Neural cell (in vitro differentiated cells): ENCODE measurements around the gene PLEKHA1. TPM values are rescaled to one million over a fixed set of nuclear protein-coding genes. Genes with fewer than 3 reads are reported as not detected.

Source experiments
- H2AFZ ChIP-seq: fragments of 200-600, 300-800 bp; sonication (generic), shearing (Covaris generic); 2 replicates; pipeline ENCODE4 v1.6.0; 2014; ENCODE audit warnings: low read depth, mild to moderate bottlenecking, antibody characterized with exemption, low read length, moderate library complexity
- H3F3A ChIP-seq: fragments of 200-600 bp; shearing (Covaris generic); 2 replicates; pipeline ENCODE4 v1.6.1; 2016; ENCODE audit warnings: mild to moderate bottlenecking, moderate library complexity, mixed read lengths, antibody characterized with exemption, low read length; ENCODE audit not compliant: insufficient read depth, poor library complexity, severe bottlenecking
- H3K27ac ChIP-seq: fragments of 200-600, 300-800 bp; sonication (generic), shearing (Covaris generic); 2 replicates; pipeline ENCODE4 v1.5.1; 2014; ENCODE audit warnings: mild to moderate bottlenecking, low read length, moderate library complexity
- H3K27me3 ChIP-seq: fragments of 300-800, 200-600 bp; sonication (generic), shearing (Covaris generic); 2 replicates; pipeline ENCODE4 v1.6.0; 2014; ENCODE audit warnings: mild to moderate bottlenecking, low read depth, low read length, moderate library complexity; ENCODE audit not compliant: insufficient read depth
- H3K36me3 ChIP-seq: fragments of 300-800, 200-600 bp; sonication (generic), shearing (Covaris generic); 2 replicates; pipeline ENCODE4 v1.5.1; 2014; ENCODE audit warnings: mild to moderate bottlenecking, antibody characterized with exemption, low read length, moderate library complexity; ENCODE audit not compliant: insufficient read depth
- H3K4me2 ChIP-seq: fragments of 300-800, 200-600 bp; sonication (generic), shearing (Covaris generic); 2 replicates; pipeline ENCODE4 v1.6.0; 2014; ENCODE audit warnings: mild to moderate bottlenecking, low read length
- H3K4me3 ChIP-seq: fragments of 300-800, 200-600 bp; sonication (generic), shearing (Covaris generic); 2 replicates; pipeline ENCODE4 v1.5.1; 2014; ENCODE audit warnings: mild to moderate bottlenecking, low read length, moderate library complexity
- H3K79me2 ChIP-seq: fragments of 200-600 bp; shearing (Covaris generic); replicated peaks from 2 replicates; pipeline ENCODE4 v1.6.0; 2014; ENCODE audit warnings: mild to moderate bottlenecking, low read length, moderate library complexity; ENCODE audit not compliant: insufficient read depth
- H3K9ac ChIP-seq: fragments of 300-800, 200-600 bp; sonication (generic), shearing (Covaris generic); 2 replicates; pipeline ENCODE4 v1.6.1; 2016; ENCODE audit warnings: mild to moderate bottlenecking, low read length, mixed read lengths
- H3K9me2 ChIP-seq: fragments of 200-600 bp; shearing (Covaris generic); 2 replicates; pipeline ENCODE4 v1.6.1; 2016; ENCODE audit warnings: mild to moderate bottlenecking, low read length, mixed read lengths; ENCODE audit not compliant: insufficient read depth
- H3K9me3 ChIP-seq: fragments of 200-600, 300-800 bp; sonication (generic), shearing (Covaris generic); 2 replicates; pipeline ENCODE4 v1.6.1; 2016; ENCODE audit warnings: mild to moderate bottlenecking, mixed run types, low read length, moderate library complexity, mixed read lengths
- H4K20me1 ChIP-seq: fragments of 200-600 bp; shearing (Covaris generic); 2 replicates; pipeline ENCODE4 v1.6.1; 2016; ENCODE audit warnings: mild to moderate bottlenecking, mixed run types; ENCODE audit not compliant: insufficient read depth
- CTCF ChIP-seq: fragments of 450-650 bp; IDR thresholded peaks from 2 replicates; pipeline ENCODE4 v1.5.1; 2014; ENCODE audit warnings: antibody characterized with exemption, mild to moderate bottlenecking, moderate library complexity; ENCODE audit not compliant: poor library complexity, severe bottlenecking
- EP300 ChIP-seq: fragments of 450-650 bp; conservative IDR thresholded peaks from 2 replicates; pipeline ENCODE4 v1.6.1; 2014; ENCODE audit warnings: antibody characterized with exemption, mild to moderate bottlenecking, moderate library complexity; ENCODE audit not compliant: poor library complexity, severe bottlenecking
- EZH2 ChIP-seq: fragments of 200-600, 300-800 bp; shearing (Covaris generic), sonication (generic); IDR thresholded peaks from 2 replicates; pipeline ENCODE4 v1.6.1; 2014; ENCODE audit warnings: antibody characterized with exemption, low read length, borderline replicate concordance, mild to moderate bottlenecking; ENCODE audit not compliant: insufficient read depth, poor library complexity, severe bottlenecking
- MXI1 ChIP-seq: fragments of 450-650 bp; conservative IDR thresholded peaks from 2 replicates; pipeline ENCODE4 v1.6.1; 2014; ENCODE audit warnings: antibody characterized with exemption, mild to moderate bottlenecking; ENCODE audit not compliant: poor library complexity, severe bottlenecking
- POLR2AphosphoS5 ChIP-seq: IDR thresholded peaks from 2 replicates; pipeline ENCODE4 v1.6.1; 2012
- RAD21 ChIP-seq: fragments of 450-650 bp; conservative IDR thresholded peaks from 2 replicates; pipeline ENCODE4 v1.6.1; 2014; ENCODE audit warnings: antibody characterized with exemption, mild to moderate bottlenecking, moderate library complexity
- REST ChIP-seq: IDR thresholded peaks from 2 replicates; pipeline ENCODE4 v1.6.1; 2012; ENCODE audit warnings: borderline replicate concordance
- SMC3 ChIP-seq: fragments of 450-650 bp; conservative IDR thresholded peaks from 2 replicates; pipeline ENCODE4 v1.6.1; 2014; ENCODE audit warnings: antibody characterized with exemption, mild to moderate bottlenecking, moderate library complexity; ENCODE audit not compliant: poor library complexity
- TAF1 ChIP-seq: IDR thresholded peaks from 2 replicates; pipeline ENCODE4 v1.6.1; 2012; ENCODE audit warnings: low read depth
- polyA plus RNA-seq: library from polyadenylated mRNA; depleted of rRNA; stranded (reverse); fragments of >200 nt; gene quantifications from 2 replicates; pipeline ENCODE4 v1.2.3, GENCODE V29; 2014

The PLEKHA1 gene
- polyA plus RNA-seq, 1 donor from 2014 or later = 91.9 TPM

- H3K27me3 ChIP-seq = no peaks in the 10 kb centered on the region
- TF ChIP-seq EZH2 (no peak), MXI1 (no peak), POLR2AphosphoS5 (no peak), RAD21 (no peak), EP300 (no peak), REST (no peak), CTCF (no peak), SMC3 (no peak), TAF1 (no peak)
- H2AFZ ChIP-seq = no peak overlapping the region
- no peaks in the 10 kb centered on the region for H3K9me3 ChIP-seq
- H4K20me1 ChIP-seq = no peaks in the 10 kb centered on the region
- H3F3A ChIP-seq = no peaks in the 10 kb centered on the region
- H3K36me3 ChIP-seq = no peaks in the 10 kb centered on the region
- no peak overlapping the region for H3K4me3 ChIP-seq
- no peak overlapping the region for H3K9ac ChIP-seq
- no peaks in the 10 kb centered on the region for H3K9me2 ChIP-seq
- H3K4me2 ChIP-seq = no peak overlapping the region
- no peak overlapping the region for H3K27ac ChIP-seq
- H3K79me2 ChIP-seq = no peaks in the 10 kb centered on the region
These were observed 52.8 kb downstream of the PLEKHA1 start for GRCh38 chr10:122427280-122427679.

- Histone ChIP-seq H3K9me3 (peaks cover 3% of the 10 kb centered on the region), H3K4me2 (no peak overlapping the region), H3K27me3 (no peaks in the 10 kb centered on the region), H3F3A (no peaks in the 10 kb centered on the region), H3K9ac (no peak overlapping the region), H3K9me2 (no peaks in the 10 kb centered on the region), H3K79me2 (no peaks in the 10 kb centered on the region), H4K20me1 (no peaks in the 10 kb centered on the region), H3K27ac (no peak overlapping the region), H2AFZ (no peak overlapping the region), H3K36me3 (no peaks in the 10 kb centered on the region), H3K4me3 (no peak overlapping the region)
- peak; percentile 77 for TF ChIP-seq CTCF
- no peak for TF ChIP-seq EP300
- peak; percentile 84 for TF ChIP-seq SMC3
- peak; percentile 82 for TF ChIP-seq RAD21
These were observed 60.8 kb downstream of the PLEKHA1 start for GRCh38 chr10:122435212-122435827.
